Kidney (tissue), 14 donors: Measurements from ENCODE around the gene PACSIN1. TPM values are rescaled to one million over a fixed set of nuclear protein-coding genes. Genes with fewer than 3 reads are reported as not detected.

ENCODE experiments used
- DNase-seq, 5 donors: peaks; one replicate each; pipeline ENCODE4 v3.0.0-alpha.2; 2013 to 2020
- FAIRE-seq: peaks from 2 replicates; lab custom pipeline; 2012; peaks lifted over from hg19 to GRCh38; lab: Jason Lieb, UNC
- H3K27ac ChIP-seq, 2 donors: one replicate each; pipeline ENCODE4 v1.7.0; 2013; ENCODE audit warnings: low read depth in 2 of 2, low read length in 2 of 2, inconsistent platforms in 1 of 2
- H3K27me3 ChIP-seq: one replicate; pipeline ENCODE4 v1.7.1; 2013; ENCODE audit warnings: low read length, inconsistent platforms; ENCODE audit not compliant: control insufficient read depth, insufficient read depth
- H3K36me3 ChIP-seq, 3 donors: one replicate each; pipeline versions ENCODE4 v1.7.0 to v1.7.1; 2013; ENCODE audit warnings: low read length in 3 of 3, control low read depth in 1 of 3, inconsistent platforms in 1 of 3; ENCODE audit not compliant: insufficient read depth in 3 of 3, control insufficient read depth in 2 of 3
- H3K4me1 ChIP-seq, 3 donors: one replicate each; pipeline versions ENCODE4 v1.7.0 to v1.7.1; 2013; ENCODE audit warnings: low read length in 3 of 3, inconsistent platforms in 1 of 3, low read depth in 1 of 3; ENCODE audit not compliant: control insufficient read depth in 2 of 3, insufficient read depth in 2 of 3
- H3K4me3 ChIP-seq, 3 donors: one replicate each; pipeline versions ENCODE4 v1.7.0 to v1.8.1; 2013; ENCODE audit warnings: low read length in 3 of 3, control low read depth in 1 of 3, inconsistent platforms in 1 of 3
- H3K9ac ChIP-seq, 3 donors: one replicate each; pipeline versions ENCODE4 v1.7.0 to v1.7.1; 2013; ENCODE audit warnings: low read length in 3 of 3, control low read depth in 1 of 3, inconsistent platforms in 1 of 3
- H3K9me3 ChIP-seq, 3 donors: one replicate each; pipeline versions ENCODE4 v1.7.0 to v1.7.1; 2013; ENCODE audit warnings: low read length in 3 of 3, control low read depth in 1 of 3, inconsistent platforms in 1 of 3; ENCODE audit not compliant: control insufficient read depth in 2 of 3, insufficient read depth in 1 of 3
- CTCF ChIP-seq: IDR thresholded peaks from 3 replicates; pipeline ENCODE4 v1.5.1; 2012; ENCODE audit warnings: mild to moderate bottlenecking, moderate library complexity, borderline replicate concordance; ENCODE audit not compliant: insufficient read depth; ENCODE audit errors: extremely low read depth
- intact Hi-C: fragments of 100-400 bp; cut with DNase I; formaldehyde crosslinking; loops from one replicate; pipeline ENCODE4 v1.11.1; 2022
- polyA plus RNA-seq: library from polyadenylated mRNA; stranded (reverse); fragments of 350-450 nt; fragmentation: Illumina TruSeq; extraction: RNeasy Lipid Tissue Mini Kit (QIAGEN cat#74804); gene quantifications from one replicate; pipeline ENCODE4 v1.2.3, GENCODE V29; 2014; ENCODE audit warnings: low read depth, low replicate concordance; ENCODE audit not compliant: insufficient read depth
- total RNA-seq: library from RNA; stranded (reverse); fragmentation: NEBNext Ultra II Directional; extraction: Animal tissue kit (Norgen Biotek cat#: 25700); gene quantifications from one replicate; pipeline ENCODE4 v1.2.1, GENCODE V29; 2021
- donor health status: control.
- donor health status: control.
- donor health status: control.
- donor health status: control.
- donor health status: control.
- donor health status: DM: yes; HTN: yes; CAD: no.
- donor health status: Normal renal cell carcinoma (clear cell type).

PACSIN1 gene
- total and polyA plus RNA-seq, 2 donors from 2014 or later, result 1.7 to 4.1 TPM

DNA sequence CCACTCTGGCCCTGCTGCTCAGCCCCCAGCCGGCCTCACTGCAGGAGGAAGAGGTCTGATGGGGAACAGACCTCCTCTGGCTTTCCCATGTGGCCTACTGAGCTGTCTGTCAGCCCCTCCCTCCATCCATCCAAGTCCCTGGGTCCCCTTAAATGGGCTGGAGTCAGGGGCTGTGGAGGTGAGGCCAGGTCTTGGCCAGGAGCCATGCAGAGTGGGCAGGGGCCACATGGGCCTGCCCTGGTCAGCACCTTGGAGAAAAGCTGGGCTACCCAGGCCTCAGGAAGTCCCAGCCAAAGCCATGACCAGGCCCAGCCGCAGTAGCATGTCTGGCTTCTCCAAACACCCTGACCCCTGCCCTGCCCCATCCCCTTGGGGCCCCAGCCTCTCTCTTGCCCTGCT, 83.9 kb downstream of the PACSIN1 start:
- Histone ChIP-seq H3K27me3 (no peaks in the 10 kb centered on the region), H3K4me1 (peaks cover 0 to 5% (median 0%) of the 10 kb centered on the region in 3 donors), H3K4me3 (no peak overlapping the region), H3K27ac (no peak overlapping the region), H3K36me3 (no peaks in the 10 kb centered on the region), H3K9me3 (no peaks in the 10 kb centered on the region), H3K9ac (no peak overlapping the region)
- no peak for DNase-seq
- TF ChIP-seq CTCF, result no peak
- FAIRE-seq, result no peak
- intact Hi-C loops, result no loop called here

DNA sequence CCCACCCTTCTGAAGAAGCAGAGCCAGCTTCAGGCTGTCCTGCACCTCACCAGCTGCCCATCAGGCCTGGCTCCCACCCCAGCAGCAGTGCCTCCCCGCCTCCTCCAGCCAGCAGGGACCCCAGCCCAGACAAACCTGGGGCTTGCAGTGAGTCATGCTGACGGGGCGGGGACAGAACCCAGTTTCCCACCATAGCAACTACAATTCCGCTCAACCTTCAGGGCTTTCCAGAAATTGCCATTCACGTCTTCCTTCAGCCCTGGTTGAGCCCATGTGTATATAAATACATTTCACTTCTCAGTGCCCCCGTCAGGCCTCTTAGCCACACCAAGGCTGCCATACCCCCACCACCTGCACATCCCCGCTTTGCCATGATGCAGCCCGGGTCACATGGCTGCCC, 85.8 kb downstream of the PACSIN1 start:
- TF ChIP-seq CTCF, result no peak
- H3K27me3 ChIP-seq, result no peaks in the 10 kb centered on the region
- DNase-seq (peak in 1 of 5 donors; percentile 42), FAIRE-seq (no peak)
- H3K27ac ChIP-seq, result no peak overlapping the region
- H3K9ac ChIP-seq, result no peak overlapping the region
- H3K4me1 ChIP-seq, result peaks cover 0 to 5% (median 0%) of the 10 kb centered on the region in 3 donors
- no peaks in the 10 kb centered on the region for H3K36me3 ChIP-seq
- intact Hi-C loops, result no loop called here
- H3K4me3 ChIP-seq, result no peak overlapping the region
- H3K9me3 ChIP-seq, result no peaks in the 10 kb centered on the region

GRCh38 chr6:34552620-34553019, 86.7 kb downstream of the PACSIN1 start:
- no peaks in the 10 kb centered on the region for H3K36me3 ChIP-seq
- H3K4me1 ChIP-seq, result peaks cover 0 to 5% (median 0%) of the 10 kb centered on the region in 3 donors
- no peak overlapping the region for H3K27ac ChIP-seq
- H3K9me3 ChIP-seq, result no peaks in the 10 kb centered on the region
- intact Hi-C loops, result no loop called here
- FAIRE-seq (no peak), DNase-seq (no peak)
- no peaks in the 10 kb centered on the region for H3K27me3 ChIP-seq
- H3K9ac ChIP-seq, result no peak overlapping the region
- no peak for TF ChIP-seq CTCF
- no peak overlapping the region for H3K4me3 ChIP-seq

DNA sequence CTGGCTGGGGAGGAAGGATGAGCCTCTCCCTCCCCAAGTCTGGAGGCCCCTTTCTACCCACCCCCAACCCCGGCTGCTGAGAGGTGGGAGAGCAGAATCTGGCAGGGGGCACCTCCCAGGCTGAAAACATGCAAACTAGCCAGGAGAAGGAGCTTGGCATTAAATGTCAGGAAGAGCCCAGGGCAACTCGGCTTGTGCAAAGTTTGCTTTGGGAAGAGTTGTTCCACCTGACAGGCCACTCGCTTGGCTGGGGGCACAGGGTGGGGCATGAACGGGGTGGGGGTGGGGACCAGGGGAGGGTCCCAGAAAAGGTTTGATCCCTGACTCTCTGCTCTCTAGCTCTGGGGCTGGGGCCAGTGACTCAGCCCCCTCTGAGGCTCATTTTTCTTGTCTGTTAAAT, 87.3 kb downstream of the PACSIN1 start:
- Histone ChIP-seq H3K27me3 (no peaks in the 10 kb centered on the region), H3K36me3 (no peaks in the 10 kb centered on the region), H3K4me3 (no peak overlapping the region), H3K9ac (no peak overlapping the region), H3K9me3 (peaks cover 0 to under 1% (median 0%) of the 10 kb centered on the region in 3 donors), H3K27ac (no peak overlapping the region), H3K4me1 (no peaks in the 10 kb centered on the region)
- intact Hi-C loops, result no loop called here
- TF ChIP-seq CTCF, result no peak
- FAIRE-seq (no peak), DNase-seq (peak in 1 of 5 donors; percentile 46)
